Heart right ventricle (tissue), 16 donors: ENCODE results near the gene NDUFC1. TPM values are rescaled to one million over a fixed set of nuclear protein-coding genes. Genes with fewer than 3 reads are reported as not detected.

Source experiments
- ATAC-seq, 8 donors: fragments of 200-7000 bp; cut with Tn5 transposase; one replicate each; pipeline ENCODE4 v1.9.1; 2020; ENCODE audit warnings: mild to moderate bottlenecking in 8 of 8, moderate library complexity in 8 of 8, moderate number of reproducible peaks in 1 of 8
- DNase-seq, 2 donors: peaks; one replicate each; pipeline ENCODE4 v3.0.0-alpha.2; 2020
- H3K27ac ChIP-seq, 10 donors: fragments of 200-600 bp; sonication (generic) in 2 of 10; one replicate each; pipeline versions ENCODE4 v1.5.0 to v1.8.0; 2020 to 2022; ENCODE audit warnings: mild to moderate bottlenecking in 3 of 10
- H3K27me3 ChIP-seq, 7 donors: fragments of 200-600 bp; one replicate each; pipeline ENCODE4 v1.8.0; 2021 to 2022; ENCODE audit warnings: mild to moderate bottlenecking in 2 of 7
- H3K36me3 ChIP-seq, 9 donors: fragments of 200-600 bp; sonication (generic) in 1 of 9; one replicate each; pipeline versions ENCODE4 v1.5.0 to v1.8.0; 2020 to 2022; ENCODE audit warnings: mild to moderate bottlenecking in 2 of 9
- H3K4me1 ChIP-seq, 9 donors: fragments of 200-600 bp; sonication (generic) in 1 of 9; one replicate each; pipeline versions ENCODE4 v1.5.0 to v1.8.0; 2020 to 2022; ENCODE audit warnings: mild to moderate bottlenecking in 4 of 9
- H3K4me3 ChIP-seq, 10 donors: fragments of 200-600 bp; sonication (generic) in 2 of 10; one replicate each; pipeline versions ENCODE4 v1.5.0 to v1.8.0; 2020 to 2022; ENCODE audit warnings: mild to moderate bottlenecking in 7 of 10, moderate library complexity in 2 of 10
- H3K9me3 ChIP-seq, 11 donors: fragments of 200-600 bp in 10 of 11; sonication (generic) in 2 of 11; one replicate each; pipeline versions ENCODE4 v1.5.0 to v1.8.0; 2013 to 2022; ENCODE audit warnings: mild to moderate bottlenecking in 2 of 11, control low read depth in 1 of 11, moderate library complexity in 1 of 11
- WGBS, 2 donors: extraction: QIAGEN DNeasy Blood & Tissue Kit; methylation state at CpG; one replicate each; pipeline ENCODE4 v1.1.7; 2013; ENCODE audit warnings: inconsistent platforms in 1 of 2; 5-methylcytosine and 5-hydroxymethylcytosine counted together
- intact Hi-C, 10 donors: fragments of 100-400 bp; cut with DNase I; formaldehyde crosslinking; loops; one replicate each; pipeline versions ENCODE4 v1.11.1 to v1.14.2; 2022
- polyA plus RNA-seq, 2 donors: library from polyadenylated mRNA; stranded (reverse); fragments of 200-250 nt; gene quantifications; one replicate each; pipeline ENCODE4 v1.2.3, GENCODE V29; 2013
- total RNA-seq, 10 donors: library from RNA; stranded (reverse); fragmentation: NEBNext Ultra II Directional in 3 of 10; extraction: Animal tissue kit (Norgen Biotek cat#: 25700) in 3 of 10; gene quantifications; one replicate each; pipeline versions ENCODE4 v1.2.1 to v1.2.4, GENCODE V29; 2021 to 2023
- TF ChIP-seq, protein P1 (sequence below), 9 donors: fragments of 200-600 bp; sonication (generic) in 2 of 9; IDR thresholded peaks; one replicate each; pipeline versions ENCODE4 v1.5.0 to v1.8.0; 2021 to 2022; ENCODE audit warnings: antibody characterized with exemption in 9 of 9, mild to moderate bottlenecking in 5 of 9, moderate library complexity in 1 of 9
- donor health status: Arrhythmogenic right ventricular cardiomyopathy.
- donor health status: ischemic (EF 13 %, LVEDD 7.1; RV severe dilation, severe dysfunction).
- donor health status: healthy with polysubstance abuse.
- donor health status: DM: no; HTN: yes; CAD: no.
- donor health status: DM: no; HTN: no; CAD: no.
- donor health status: ischemic (EF 25% LVEDD 6.9; RV normal size, moderate dysfunction).
- donor health status: ischemic (EF 25% LVEDD 5.7; RV mildly dilated, moderate dysfunction).
- donor health status: healthy.
- donor health status: DM: yes; HTN: yes; CAD: no.
- donor health status: Ischemic cardiomyopathy.
- donor health status: ischemic (EF 35%, LVEDD 5.7; RV mildly dilated, moderate dysfunction).
- donor health status: nonischemic (EF 11% LVEDD 7.7; RV severe dilation, severe dysfunction).
- donor health status: DM: yes; HTN: yes; CAD: no.
- donor health status: PGD.
- donor health status: ischemic (EF 29% LVEDD 5.4; RV normal size, mild dysfunction).
- donor health status: nonischemic (EF 23%, LVEDD 6.1; RV moderate dilation, normal function).

Gene NDUFC1
- total and polyA plus RNA-seq, 12 donors: 184 to 266 (median 210) TPM

DNA sequence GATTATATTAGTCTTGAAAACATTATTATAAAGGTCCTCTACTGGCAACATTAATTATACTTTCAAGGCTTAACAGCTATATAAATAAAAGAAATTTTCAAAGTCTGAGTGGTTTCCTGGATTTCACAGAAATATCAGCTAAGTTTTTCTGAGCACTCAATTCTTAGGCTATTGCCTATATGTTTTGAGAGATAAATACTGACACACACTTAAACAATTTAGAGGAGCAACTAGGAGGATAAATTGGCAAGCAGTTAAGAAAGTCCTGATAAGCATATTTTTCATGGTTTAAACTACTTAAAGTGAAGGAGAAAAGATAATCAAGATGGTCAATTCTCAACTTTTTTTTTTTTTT, 19.6 kb downstream of the NDUFC1 start:
- H3K4me1 ChIP-seq: peaks cover 0 to 21% (median 14%) of the 10 kb centered on the region in 9 donors
- H3K27me3 ChIP-seq: peaks cover 0 to 36% (median 15%) of the 10 kb centered on the region in 7 donors
- peaks cover 0 to 12% (median 0%) of the 10 kb centered on the region in 9 donors for H3K36me3 ChIP-seq
- ATAC-seq: no peak
- TF ChIP-seq, protein P1, sequence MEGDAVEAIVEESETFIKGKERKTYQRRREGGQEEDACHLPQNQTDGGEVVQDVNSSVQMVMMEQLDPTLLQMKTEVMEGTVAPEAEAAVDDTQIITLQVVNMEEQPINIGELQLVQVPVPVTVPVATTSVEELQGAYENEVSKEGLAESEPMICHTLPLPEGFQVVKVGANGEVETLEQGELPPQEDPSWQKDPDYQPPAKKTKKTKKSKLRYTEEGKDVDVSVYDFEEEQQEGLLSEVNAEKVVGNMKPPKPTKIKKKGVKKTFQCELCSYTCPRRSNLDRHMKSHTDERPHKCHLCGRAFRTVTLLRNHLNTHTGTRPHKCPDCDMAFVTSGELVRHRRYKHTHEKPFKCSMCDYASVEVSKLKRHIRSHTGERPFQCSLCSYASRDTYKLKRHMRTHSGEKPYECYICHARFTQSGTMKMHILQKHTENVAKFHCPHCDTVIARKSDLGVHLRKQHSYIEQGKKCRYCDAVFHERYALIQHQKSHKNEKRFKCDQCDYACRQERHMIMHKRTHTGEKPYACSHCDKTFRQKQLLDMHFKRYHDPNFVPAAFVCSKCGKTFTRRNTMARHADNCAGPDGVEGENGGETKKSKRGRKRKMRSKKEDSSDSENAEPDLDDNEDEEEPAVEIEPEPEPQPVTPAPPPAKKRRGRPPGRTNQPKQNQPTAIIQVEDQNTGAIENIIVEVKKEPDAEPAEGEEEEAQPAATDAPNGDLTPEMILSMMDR (IDR thresholded peaks at IDR 0.05): no peak
- H3K4me3 ChIP-seq: no peak overlapping the region
- H3K9me3 ChIP-seq: peaks cover 0 to 9% (median 0%) of the 10 kb centered on the region in 11 donors
- intact Hi-C loops: loop anchor here in 3 of 10 donors (10.0 kb wide), 3 partner anchors 58 to 178 kb away; no protein-coding TSS in a partner anchor
- no peak for DNase-seq
- no peak overlapping the region for H3K27ac ChIP-seq

DNA sequence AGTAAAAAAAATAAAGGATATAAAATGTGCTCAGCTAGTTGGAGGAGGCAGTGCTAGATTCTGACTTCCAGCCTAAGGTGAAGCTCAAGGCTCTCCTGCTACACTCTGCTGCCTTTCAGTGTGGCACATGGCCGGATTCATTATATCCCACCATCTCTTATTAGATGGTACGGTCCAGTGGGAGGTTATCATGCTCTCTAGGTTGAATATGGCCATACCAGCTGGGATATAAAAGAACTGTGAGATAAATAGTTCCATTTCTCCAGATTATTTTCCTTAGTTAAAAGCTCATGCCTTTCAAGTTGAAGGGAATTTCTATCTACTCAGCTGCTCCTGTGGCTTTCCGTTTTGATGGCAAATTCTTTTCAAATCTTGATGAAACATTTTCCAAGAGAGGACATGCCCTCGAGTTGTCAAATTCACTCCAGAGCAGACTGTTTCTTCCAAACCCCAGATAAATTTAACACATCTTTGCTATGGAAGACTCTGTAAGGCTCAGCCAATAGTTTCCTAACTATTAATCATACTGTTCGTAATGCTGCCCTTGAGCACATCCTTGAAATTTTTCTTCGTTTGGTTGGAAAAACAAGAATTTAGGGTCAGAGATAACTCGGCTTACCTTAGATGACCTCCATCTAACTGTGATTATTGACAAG, 20.1 kb downstream of the NDUFC1 start:
- peaks cover 0 to 7% (median 0%) of the 10 kb centered on the region in 9 donors for H3K36me3 ChIP-seq
- TF ChIP-seq, protein P1 (IDR thresholded peaks at IDR 0.05): no peak
- H3K27me3 ChIP-seq: peaks cover 0 to 41% (median 17%) of the 10 kb centered on the region in 7 donors
- H3K4me3 ChIP-seq: no peak overlapping the region
- 72 to 78% methylated on average over 7 of the region's 7 CpGs for WGBS, 2 donors
- intact Hi-C loops: loop anchor here in 3 of 10 donors (10.0 kb wide), 3 partner anchors 57 to 177 kb away; no protein-coding TSS in a partner anchor
- H3K4me1 ChIP-seq: peaks cover 0 to 21% (median 14%) of the 10 kb centered on the region in 9 donors
- no peak overlapping the region for H3K27ac ChIP-seq
- ATAC-seq (no peak), DNase-seq (no peak)
- peaks cover 0 to 9% (median 0%) of the 10 kb centered on the region in 11 donors for H3K9me3 ChIP-seq

DNA sequence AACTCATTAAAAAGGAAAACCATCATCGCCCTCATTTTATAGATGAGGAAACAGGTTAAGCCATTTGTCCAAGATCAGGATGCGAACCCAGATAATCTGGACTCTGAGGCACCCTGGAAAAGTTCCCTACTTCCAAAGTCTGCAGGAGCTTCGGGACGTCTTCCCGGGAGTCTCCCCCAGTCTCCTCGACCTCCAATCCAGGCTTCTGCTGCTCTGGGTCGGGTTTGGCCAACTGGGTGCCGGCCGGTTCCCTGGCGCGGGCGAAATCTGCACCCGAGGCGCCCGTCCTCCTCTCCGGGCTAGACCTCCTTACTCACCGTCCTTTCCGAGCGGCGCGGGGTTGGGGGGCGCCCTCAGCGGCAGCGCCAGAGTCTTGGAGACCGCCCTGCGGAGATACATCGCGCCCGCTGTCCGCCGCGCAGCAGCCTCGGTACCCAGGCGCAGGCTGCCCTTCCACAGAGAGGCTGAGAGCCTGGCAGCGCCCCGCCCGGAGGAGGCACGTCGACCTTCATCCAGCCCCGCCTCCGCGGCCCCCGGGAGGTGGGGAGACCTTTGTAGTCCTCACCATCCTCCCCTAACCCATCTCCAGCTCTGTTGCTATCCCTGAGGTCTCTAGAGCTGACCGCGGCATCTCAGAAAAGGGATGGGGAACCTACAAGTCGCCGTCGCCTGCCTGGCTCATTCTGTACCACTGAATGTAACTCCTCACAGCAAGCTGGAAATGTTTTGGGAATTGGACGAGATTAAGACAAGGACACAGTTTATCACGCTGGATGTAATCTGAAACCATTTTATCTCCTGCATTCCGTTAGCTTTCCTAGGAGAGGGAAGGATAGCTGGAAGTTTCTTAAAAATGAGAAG, 22.3 kb downstream of the NDUFC1 start, which contains the start of gene MGARP:
Gene MGARP, minus strand, starts transcription at position 466 of the 861 bp plus-strand sequence. Its CDS starts 67 bp downstream, at position 399.
- peaks cover 0 to 62% (median 25%) of the 10 kb centered on the region in 7 donors for H3K27me3 ChIP-seq
- 6% methylated on average over 51 of the region's 51 CpGs for WGBS, 2 donors
- H3K27ac ChIP-seq: peak within 1 kb of the TSS in 3 of 10 donors; percentile 6 to 18 (median 15)
- peaks cover 0 to 7% (median 0%) of the 10 kb centered on the region in 11 donors for H3K9me3 ChIP-seq
- intact Hi-C loops: loop anchor here in 4 of 10 donors (10.0 kb wide), 3 partner anchors 55 to 175 kb away; no protein-coding TSS in a partner anchor
- DNase-seq (peak in 1 of 2 donors; percentile 29), ATAC-seq (peak; percentile 50 to 85 (median 76))
- H3K4me1 ChIP-seq: peaks cover 0 to 21% (median 14%) of the 10 kb centered on the region in 9 donors
- H3K36me3 ChIP-seq: no peaks in the 10 kb centered on the region
- H3K4me3 ChIP-seq: peak within 1 kb of the TSS; percentile 29 to 62 (median 57)
- TF ChIP-seq, protein P1 (IDR thresholded peaks at IDR 0.05): no peak
